H9 (cell line): ENCODE data around the gene ATP2A1. TPM values are rescaled to one million over a fixed set of nuclear protein-coding genes. Genes with fewer than 3 reads are reported as not detected.

Source experiments
- DNase-seq: peaks from one replicate; pipeline ENCODE4 v3.0.0-alpha.2; 2017
- H2AFZ ChIP-seq: one replicate; pipeline ENCODE4 v1.6.1; 2013; ENCODE audit warnings: mild to moderate bottlenecking, low read length, control low read depth, moderate library complexity
- H2AK5ac ChIP-seq: 2 replicates; pipeline ENCODE4 v1.6.1; 2013; ENCODE audit warnings: low read length, control low read depth, mixed read lengths; ENCODE audit not compliant: insufficient read length
- H2BK120ac ChIP-seq: one replicate; pipeline ENCODE4 v1.6.1; 2013; ENCODE audit warnings: low read depth, mild to moderate bottlenecking, low read length, control low read depth, inconsistent platforms; ENCODE audit not compliant: poor library complexity, severe bottlenecking
- H2BK12ac ChIP-seq: 2 replicates; pipeline ENCODE4 v1.6.1; 2013; ENCODE audit warnings: low read length, control low read depth, mixed read lengths, low read depth; ENCODE audit not compliant: insufficient read length
- H2BK15ac ChIP-seq: 2 replicates; pipeline ENCODE4 v1.6.1; 2013; ENCODE audit warnings: low read depth, low read length, control low read depth
- H2BK20ac ChIP-seq: one replicate; pipeline ENCODE4 v1.6.1; 2013; ENCODE audit warnings: low read depth, mild to moderate bottlenecking, low read length, control low read depth, inconsistent platforms; ENCODE audit not compliant: poor library complexity, severe bottlenecking
- H2BK5ac ChIP-seq: 2 replicates; pipeline ENCODE4 v1.6.1; 2013; ENCODE audit warnings: low read length, control low read depth, mixed read lengths; ENCODE audit not compliant: insufficient read length
- H3K14ac ChIP-seq: 2 replicates; pipeline ENCODE4 v1.6.1; 2013; ENCODE audit warnings: low read length, control low read depth; ENCODE audit not compliant: insufficient read depth
- H3K18ac ChIP-seq: 2 replicates; pipeline ENCODE4 v1.6.1; 2013; ENCODE audit warnings: low read depth, mild to moderate bottlenecking, mixed read lengths, low read length, control low read depth; ENCODE audit not compliant: insufficient read length
- H3K23ac ChIP-seq: 2 replicates; pipeline ENCODE4 v1.6.1; 2013; ENCODE audit warnings: low read length, control low read depth, mixed read lengths, low read depth; ENCODE audit not compliant: insufficient read length
- H3K23me2 ChIP-seq: 2 replicates; pipeline ENCODE4 v1.6.1; 2013; ENCODE audit warnings: low read depth, mild to moderate bottlenecking, mixed read lengths, low read length, control low read depth; ENCODE audit not compliant: insufficient read length, poor library complexity, severe bottlenecking
- H3K27ac ChIP-seq: 2 replicates; pipeline ENCODE4 v1.5.1; 2013; ENCODE audit warnings: low read length, control low read depth, mixed read lengths, low read depth; ENCODE audit not compliant: insufficient read length
- H3K27me3 ChIP-seq: 2 replicates; pipeline ENCODE4 v1.6.1; 2013; ENCODE audit warnings: low read length, control low read depth, inconsistent platforms; ENCODE audit not compliant: insufficient read depth
- H3K4ac ChIP-seq: 2 replicates; pipeline ENCODE4 v1.6.1; 2013; ENCODE audit warnings: low read depth, mild to moderate bottlenecking, control low read depth, inconsistent platforms, low read length, moderate library complexity
- H3K4me1 ChIP-seq: 2 replicates; pipeline ENCODE4 v1.6.1; 2013; ENCODE audit warnings: low read length, control low read depth, inconsistent platforms; ENCODE audit not compliant: insufficient read depth
- H3K4me2 ChIP-seq: 2 replicates; pipeline ENCODE4 v1.6.1; 2013; ENCODE audit warnings: low read length, control low read depth, mixed read lengths; ENCODE audit not compliant: insufficient read length, insufficient read depth
- H3K56ac ChIP-seq: 2 replicates; pipeline ENCODE4 v1.6.1; 2013; ENCODE audit warnings: low read depth, mild to moderate bottlenecking, mixed read lengths, low read length, control low read depth; ENCODE audit not compliant: insufficient read length
- H3K79me1 ChIP-seq: 2 replicates; pipeline ENCODE4 v1.6.1; 2013; ENCODE audit warnings: low read depth, mild to moderate bottlenecking, moderate library complexity, low read length, control low read depth, inconsistent platforms; ENCODE audit not compliant: insufficient read depth, poor library complexity, severe bottlenecking
- H3K79me2 ChIP-seq: 2 replicates; pipeline ENCODE4 v1.6.1; 2013; ENCODE audit warnings: low read length, control low read depth, inconsistent platforms; ENCODE audit not compliant: insufficient read depth
- H3K9ac ChIP-seq: 2 replicates; pipeline ENCODE4 v1.6.1; 2013; ENCODE audit warnings: low read length, control low read depth, mixed read lengths; ENCODE audit not compliant: insufficient read length; ENCODE audit errors: extremely low read depth
- H3K9me3 ChIP-seq: one replicate; pipeline ENCODE4 v1.6.1; 2013; ENCODE audit warnings: low read depth, low read length, inconsistent platforms; ENCODE audit not compliant: control insufficient read depth
- H3T11ph ChIP-seq: one replicate; pipeline ENCODE4 v1.6.1; 2013; ENCODE audit warnings: mild to moderate bottlenecking, low read length, control low read depth, inconsistent platforms
- H4K20me1 ChIP-seq: one replicate; pipeline ENCODE4 v1.6.1; 2013; ENCODE audit not compliant: control insufficient read depth, insufficient read length, insufficient read depth
- H4K5ac ChIP-seq: 2 replicates; pipeline ENCODE4 v1.6.1; 2013; ENCODE audit warnings: low read depth, mild to moderate bottlenecking, mixed read lengths, low read length, control low read depth; ENCODE audit not compliant: insufficient read length
- H4K8ac ChIP-seq: replicated peaks from 2 replicates; pipeline ENCODE4 v1.6.1; 2013; ENCODE audit warnings: low read length, control low read depth, mixed read lengths, low read depth; ENCODE audit not compliant: insufficient read length
- H4K91ac ChIP-seq: 2 replicates; pipeline ENCODE4 v1.6.1; 2013; ENCODE audit warnings: low read depth, mild to moderate bottlenecking, moderate library complexity, mixed read lengths, low read length, control low read depth; ENCODE audit not compliant: insufficient read length
- H3K27ac Mint-ChIP-seq, 3 experiments: 2 replicates in 2 of 3; 3 replicates in 1 of 3; pipeline ENCODE4 v1.8.0; 2020 to 2021; ENCODE audit warnings: mixed read lengths in 3 of 3, mild to moderate bottlenecking in 1 of 3, moderate library complexity in 1 of 3
- H3K27me3 Mint-ChIP-seq: 2 replicates; pipeline ENCODE4 v1.8.0; 2021; ENCODE audit warnings: low read depth, mild to moderate bottlenecking, moderate library complexity, mixed read lengths
- H3K36me3 Mint-ChIP-seq, 3 experiments: 2 replicates in 2 of 3; 3 replicates in 1 of 3; pipeline ENCODE4 v1.8.0; 2020 to 2021; ENCODE audit warnings: low read depth in 3 of 3, mixed read lengths in 3 of 3; ENCODE audit not compliant: insufficient read depth in 1 of 3
- H3K4me1 Mint-ChIP-seq, 2 experiments: 2 replicates each; pipeline ENCODE4 v1.8.0; 2020; ENCODE audit warnings: mixed read lengths in 2 of 2
- H3K4me3 Mint-ChIP-seq, 2 experiments: 2 replicates in 1 of 2; 3 replicates in 1 of 2; pipeline ENCODE4 v1.8.0; 2020 to 2021; ENCODE audit warnings: mild to moderate bottlenecking in 2 of 2, mixed read lengths in 2 of 2, moderate library complexity in 1 of 2
- H3K9me3 Mint-ChIP-seq, 2 experiments: 2 replicates in 1 of 2; 3 replicates in 1 of 2; pipeline ENCODE4 v1.8.0; 2020; ENCODE audit warnings: mild to moderate bottlenecking in 2 of 2, mixed read lengths in 2 of 2, moderate library complexity in 1 of 2
- WGBS: extraction: QIAGEN DNeasy Blood & Tissue Kit; methylation state at CpG from one replicate; pipeline ENCODE4 v1.1.7; 2013; ENCODE audit warnings: missing lambda C conversion rate, low lambda C conversion rate, mixed read lengths; ENCODE audit not compliant: insufficient read length; ENCODE audit errors: extremely low coverage; 5-methylcytosine and 5-hydroxymethylcytosine counted together
- total RNA-seq: library from RNA; stranded (reverse); gene quantifications from 2 replicates; pipeline ENCODE4 v1.2.1, GENCODE V29; 2021
- TF ChIP-seq, protein P1 (sequence below): fragments of 200-600 bp; sonication (generic); conservative IDR thresholded peaks from 3 replicates; pipeline ENCODE4 v1.8.0; 2021; ENCODE audit warnings: antibody characterized with exemption, mild to moderate bottlenecking

The ATP2A1 gene
- total RNA-seq, 1 experiment from 2014 or later = 4.6 TPM

DNA sequence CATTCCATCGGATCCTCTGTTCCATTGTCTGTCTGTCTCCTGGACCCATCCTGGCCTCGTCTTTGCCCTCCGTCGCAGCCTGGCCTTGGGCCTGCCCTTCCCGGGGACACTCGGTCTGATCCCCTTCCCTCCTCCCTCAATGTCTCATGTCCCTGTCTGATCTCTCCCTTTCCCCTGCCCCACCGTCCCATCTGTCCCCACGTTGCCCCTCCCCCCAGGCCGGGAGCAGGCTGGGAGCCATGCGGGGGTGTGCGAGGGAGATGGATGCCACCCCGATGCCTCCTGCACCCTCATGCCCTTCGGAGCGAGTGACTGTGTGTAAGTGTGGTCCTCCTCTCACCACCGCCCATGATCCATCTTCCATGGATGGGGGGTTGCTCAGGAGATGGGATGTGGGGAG, 5.3 kb upstream of the ATP2A1 start:
- Histone ChIP-seq H3K79me1 (no peaks in the 10 kb centered on the region), H3K27ac (no peak overlapping the region), H2BK5ac (no peak overlapping the region), H3K79me2 (no peaks in the 10 kb centered on the region), H3K9ac (no peak overlapping the region), H3T11ph (no peak overlapping the region), H2BK15ac (no peak overlapping the region), H3K23me2 (no peaks in the 10 kb centered on the region), H4K5ac (no peak overlapping the region), H2AK5ac (no peak overlapping the region), H4K91ac (no peak overlapping the region), H3K4me2 (no peak overlapping the region), H4K8ac (no peak overlapping the region), H2BK20ac (no peak overlapping the region), H2BK12ac (no peak overlapping the region), H3K18ac (no peak overlapping the region), H3K23ac (no peak overlapping the region), H3K4me1 (no peaks in the 10 kb centered on the region), H3K56ac (no peak overlapping the region), H3K9me3 (no peaks in the 10 kb centered on the region), H4K20me1 (peaks cover 5% of the 10 kb centered on the region), H2BK120ac (no peak overlapping the region), H2AFZ (no peak overlapping the region), H3K4ac (no peak overlapping the region), H3K27me3 (no peaks in the 10 kb centered on the region), H3K14ac (no peak overlapping the region)
- WGBS = no CpG with 5 or more reads among the region's 15 CpGs
- Mint-ChIP-seq H3K36me3 (peaks cover 14 to 53% (median 44%) of the 10 kb centered on the region in 3 experiments; a peak in 6 of 7 replicates), H3K4me1 (peaks cover 9 to 25% of the 10 kb centered on the region in 2 experiments), H3K27me3 (no peaks in the 10 kb centered on the region), H3K9me3 (no peaks in the 10 kb centered on the region; a peak in 2 of 5 replicates), H3K4me3 (no peak overlapping the region), H3K27ac (no peak overlapping the region)
- TF ChIP-seq, protein P1, sequence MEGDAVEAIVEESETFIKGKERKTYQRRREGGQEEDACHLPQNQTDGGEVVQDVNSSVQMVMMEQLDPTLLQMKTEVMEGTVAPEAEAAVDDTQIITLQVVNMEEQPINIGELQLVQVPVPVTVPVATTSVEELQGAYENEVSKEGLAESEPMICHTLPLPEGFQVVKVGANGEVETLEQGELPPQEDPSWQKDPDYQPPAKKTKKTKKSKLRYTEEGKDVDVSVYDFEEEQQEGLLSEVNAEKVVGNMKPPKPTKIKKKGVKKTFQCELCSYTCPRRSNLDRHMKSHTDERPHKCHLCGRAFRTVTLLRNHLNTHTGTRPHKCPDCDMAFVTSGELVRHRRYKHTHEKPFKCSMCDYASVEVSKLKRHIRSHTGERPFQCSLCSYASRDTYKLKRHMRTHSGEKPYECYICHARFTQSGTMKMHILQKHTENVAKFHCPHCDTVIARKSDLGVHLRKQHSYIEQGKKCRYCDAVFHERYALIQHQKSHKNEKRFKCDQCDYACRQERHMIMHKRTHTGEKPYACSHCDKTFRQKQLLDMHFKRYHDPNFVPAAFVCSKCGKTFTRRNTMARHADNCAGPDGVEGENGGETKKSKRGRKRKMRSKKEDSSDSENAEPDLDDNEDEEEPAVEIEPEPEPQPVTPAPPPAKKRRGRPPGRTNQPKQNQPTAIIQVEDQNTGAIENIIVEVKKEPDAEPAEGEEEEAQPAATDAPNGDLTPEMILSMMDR = no peak
- no peak for DNase-seq
